Neural progenitor cell (in vitro differentiated cells): ENCODE data around the gene OTX2. TPM values are rescaled to one million over a fixed set of nuclear protein-coding genes. Genes with fewer than 3 reads are reported as not detected.

Source experiments
- DNase-seq: peaks from one replicate; pipeline ENCODE4 v3.0.0-alpha.2; 2016; ENCODE audit warnings: low spot score
- H2AFZ ChIP-seq: fragments of 200-600 bp; sonication (generic); replicated peaks from 2 replicates; pipeline ENCODE4 v1.6.1; 2016; ENCODE audit warnings: antibody characterized with exemption
- H3F3A ChIP-seq: fragments of 200-600 bp; sonication (generic); 2 replicates; pipeline ENCODE4 v1.6.1; 2016; ENCODE audit warnings: antibody characterized with exemption, low read depth
- H3K27ac ChIP-seq: fragments of 200-600 bp; sonication (generic); 2 replicates; pipeline ENCODE4 v1.5.1; 2016; ENCODE audit warnings: mild to moderate bottlenecking
- H3K27me3 ChIP-seq: fragments of 200-600 bp; sonication (generic); 2 replicates; pipeline ENCODE4 v1.6.1; 2016; ENCODE audit warnings: mild to moderate bottlenecking, moderate library complexity
- H3K36me3 ChIP-seq: fragments of 200-600 bp; sonication (generic); 2 replicates; pipeline ENCODE4 v1.5.1; 2016
- H3K4me1 ChIP-seq: fragments of 200-600 bp; sonication (generic); 2 replicates; pipeline ENCODE4 v1.6.1; 2016; ENCODE audit warnings: mixed run types
- H3K4me2 ChIP-seq: fragments of 200-600 bp; sonication (generic); 2 replicates; pipeline ENCODE4 v1.6.1; 2016
- H3K4me3 ChIP-seq: fragments of 200-600 bp; sonication (generic); 2 replicates; pipeline ENCODE4 v1.5.1; 2016
- H3K79me2 ChIP-seq: fragments of 200-600 bp; sonication (generic); 2 replicates; pipeline ENCODE4 v1.6.1; 2016; ENCODE audit warnings: low read depth
- H3K9ac ChIP-seq: fragments of 200-600 bp; sonication (generic); 2 replicates; pipeline ENCODE4 v1.6.1; 2016
- H3K9me3 ChIP-seq: fragments of 200-600 bp; sonication (generic); 2 replicates; pipeline ENCODE4 v1.5.1; 2016; ENCODE audit warnings: low read depth
- H4K20me1 ChIP-seq: fragments of 200-600 bp; sonication (generic); 2 replicates; pipeline ENCODE4 v1.6.1; 2016; ENCODE audit warnings: low read depth
- H3K27ac Mint-ChIP-seq: 3 replicates; pipeline ENCODE4 v1.8.0; 2021; ENCODE audit warnings: mixed read lengths
- H3K27me3 Mint-ChIP-seq: 2 replicates; pipeline ENCODE4 v1.8.0; 2022; ENCODE audit warnings: low read depth, mild to moderate bottlenecking, inconsistent platforms, moderate library complexity, mixed read lengths; ENCODE audit not compliant: insufficient read depth
- H3K36me3 Mint-ChIP-seq: 3 replicates; pipeline ENCODE4 v1.8.0; 2021; ENCODE audit warnings: mixed read lengths
- H3K4me1 Mint-ChIP-seq: 3 replicates; pipeline ENCODE4 v1.8.0; 2021; ENCODE audit warnings: mixed read lengths
- H3K4me3 Mint-ChIP-seq: 3 replicates; pipeline ENCODE4 v1.8.0; 2021; ENCODE audit warnings: mild to moderate bottlenecking, moderate library complexity, mixed read lengths
- H3K9me3 Mint-ChIP-seq: 3 replicates; pipeline ENCODE4 v1.8.0; 2020; ENCODE audit warnings: mixed read lengths
- EZH2 ChIP-seq: fragments of 200-600 bp; sonication (generic); IDR thresholded peaks from 2 replicates; pipeline ENCODE4 v1.6.1; 2017; ENCODE audit warnings: antibody characterized with exemption, mild to moderate bottlenecking, moderate library complexity
- EZH2phosphoT487 ChIP-seq: fragments of 200-600 bp; sonication (generic); IDR thresholded peaks from 2 replicates; pipeline ENCODE4 v1.6.1; 2017; ENCODE audit warnings: antibody characterized with exemption
- total RNA-seq: library from RNA; depleted of rRNA; stranded (reverse); fragments of >200 nt; gene quantifications from 2 replicates; pipeline ENCODE4 v1.2.3, GENCODE V29; 2015; ENCODE audit warnings: low replicate concordance
- TF ChIP-seq, protein P1 (sequence below): fragments of 200-600 bp; sonication (generic); IDR thresholded peaks from 2 replicates; pipeline ENCODE4 v1.5.1; 2017; ENCODE audit warnings: antibody characterized with exemption, mild to moderate bottlenecking

OTX2 gene
- total RNA-seq, 1 donor from 2014 or later, result 453 TPM

DNA sequence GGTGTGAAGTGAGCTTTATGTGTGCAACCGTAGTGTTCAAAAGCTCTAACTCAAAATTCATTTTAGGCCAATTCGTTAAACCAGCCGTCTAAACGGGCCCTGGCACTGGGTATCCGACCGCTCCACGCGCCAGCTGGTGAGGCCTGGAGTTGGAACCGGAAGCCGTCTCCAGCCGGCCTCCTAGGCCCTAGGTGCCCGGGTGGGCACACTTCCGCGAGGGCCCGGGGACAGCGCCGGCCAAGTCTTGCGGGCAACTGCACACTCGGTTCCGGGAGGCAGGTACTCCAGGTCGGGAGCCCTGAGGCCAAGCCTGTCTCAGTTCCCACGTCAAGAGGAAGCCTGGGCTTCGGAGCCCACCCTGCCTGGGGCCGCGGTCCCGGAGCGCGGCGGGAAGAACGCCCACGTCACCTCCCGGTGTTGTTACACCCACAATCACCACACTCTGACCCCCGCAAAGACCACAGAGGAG lies 16.2 kb downstream of the OTX2 start:
- Histone ChIP-seq H3K4me2 (peak overlapping the region; percentile 81), H3K9ac (no peak overlapping the region), H3K4me1 (peaks cover 50% of the 10 kb centered on the region), H3K27me3 (peaks cover 63% of the 10 kb centered on the region), H4K20me1 (peaks cover 39% of the 10 kb centered on the region), H3K27ac (no peak overlapping the region), H3K4me3 (peak overlapping the region; percentile 44), H3K36me3 (no peaks in the 10 kb centered on the region), H3K79me2 (peaks cover 3% of the 10 kb centered on the region), H3F3A (peaks cover 50% of the 10 kb centered on the region), H3K9me3 (no peaks in the 10 kb centered on the region), H2AFZ (no peak overlapping the region)
- peak; percentile 55 for DNase-seq
- H3K36me3 Mint-ChIP-seq, result no peaks in the 10 kb centered on the region
- H3K9me3 Mint-ChIP-seq, result peaks cover 2% of the 10 kb centered on the region
- H3K4me3 Mint-ChIP-seq, result no peak overlapping the region
- no peak overlapping the region for H3K27ac Mint-ChIP-seq
- H3K4me1 Mint-ChIP-seq, result peaks cover 29% of the 10 kb centered on the region
- TF ChIP-seq EZH2 (no peak), EZH2phosphoT487 (no peak)
- TF ChIP-seq, protein P1, sequence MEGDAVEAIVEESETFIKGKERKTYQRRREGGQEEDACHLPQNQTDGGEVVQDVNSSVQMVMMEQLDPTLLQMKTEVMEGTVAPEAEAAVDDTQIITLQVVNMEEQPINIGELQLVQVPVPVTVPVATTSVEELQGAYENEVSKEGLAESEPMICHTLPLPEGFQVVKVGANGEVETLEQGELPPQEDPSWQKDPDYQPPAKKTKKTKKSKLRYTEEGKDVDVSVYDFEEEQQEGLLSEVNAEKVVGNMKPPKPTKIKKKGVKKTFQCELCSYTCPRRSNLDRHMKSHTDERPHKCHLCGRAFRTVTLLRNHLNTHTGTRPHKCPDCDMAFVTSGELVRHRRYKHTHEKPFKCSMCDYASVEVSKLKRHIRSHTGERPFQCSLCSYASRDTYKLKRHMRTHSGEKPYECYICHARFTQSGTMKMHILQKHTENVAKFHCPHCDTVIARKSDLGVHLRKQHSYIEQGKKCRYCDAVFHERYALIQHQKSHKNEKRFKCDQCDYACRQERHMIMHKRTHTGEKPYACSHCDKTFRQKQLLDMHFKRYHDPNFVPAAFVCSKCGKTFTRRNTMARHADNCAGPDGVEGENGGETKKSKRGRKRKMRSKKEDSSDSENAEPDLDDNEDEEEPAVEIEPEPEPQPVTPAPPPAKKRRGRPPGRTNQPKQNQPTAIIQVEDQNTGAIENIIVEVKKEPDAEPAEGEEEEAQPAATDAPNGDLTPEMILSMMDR, result no peak
- peaks cover 49% of the 10 kb centered on the region for H3K27me3 Mint-ChIP-seq

DNA sequence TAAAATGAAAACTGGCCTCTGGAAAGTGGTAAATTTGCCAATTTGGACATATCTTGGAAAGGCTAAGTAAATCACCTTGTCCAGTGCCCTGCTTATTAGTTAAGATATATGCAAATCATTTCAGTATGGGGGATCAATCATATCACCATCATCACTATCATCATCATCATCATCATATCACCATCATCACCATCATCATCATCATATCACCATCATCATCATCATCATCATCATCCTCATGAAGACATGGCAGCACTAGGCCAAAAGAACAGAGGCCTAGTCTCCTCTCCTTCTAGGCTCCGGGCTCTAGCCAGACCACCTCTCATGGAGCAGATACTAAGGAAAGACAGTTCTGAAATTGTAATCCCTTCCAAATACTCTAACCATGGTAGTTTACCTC lies 20.3 kb downstream of the OTX2 start:
- Histone ChIP-seq H2AFZ (no peak overlapping the region), H3K4me1 (peaks cover 15% of the 10 kb centered on the region), H3K4me2 (no peak overlapping the region), H3K9me3 (no peaks in the 10 kb centered on the region), H3K36me3 (no peaks in the 10 kb centered on the region), H3K4me3 (no peak overlapping the region), H3K9ac (no peak overlapping the region), H3F3A (peaks cover 8% of the 10 kb centered on the region), H3K27ac (no peak overlapping the region), H4K20me1 (no peaks in the 10 kb centered on the region), H3K27me3 (peaks cover 25% of the 10 kb centered on the region), H3K79me2 (no peaks in the 10 kb centered on the region)
- no peak for TF ChIP-seq EZH2phosphoT487
- no peak for TF ChIP-seq EZH2
- TF ChIP-seq, protein P1, result no peak
- H3K27ac Mint-ChIP-seq, result no peak overlapping the region
- H3K36me3 Mint-ChIP-seq, result no peaks in the 10 kb centered on the region
- H3K4me3 Mint-ChIP-seq, result no peak overlapping the region
- H3K9me3 Mint-ChIP-seq, result peaks cover 2% of the 10 kb centered on the region
- no peaks in the 10 kb centered on the region for H3K4me1 Mint-ChIP-seq
- DNase-seq, result no peak
- H3K27me3 Mint-ChIP-seq, result peaks cover 21% of the 10 kb centered on the region

DNA sequence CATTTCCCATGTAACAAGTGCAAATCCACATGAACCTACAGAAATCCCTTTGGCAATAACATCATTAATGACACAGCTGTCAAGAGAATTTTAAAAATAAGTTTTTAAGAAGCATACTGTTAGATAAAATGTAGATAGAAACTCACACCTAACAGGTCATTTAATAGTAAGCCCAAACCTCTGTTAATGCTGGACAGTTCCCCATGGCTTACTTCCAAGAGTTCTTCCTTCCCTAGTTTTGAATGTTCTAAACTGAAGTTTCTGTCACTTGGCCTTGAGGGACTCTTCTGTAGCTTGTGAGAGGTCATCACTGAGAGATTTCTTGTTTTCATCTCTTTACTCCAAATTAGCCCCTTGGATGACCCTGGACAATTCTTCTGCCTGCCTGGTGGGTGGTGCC lies 22.7 kb downstream of the OTX2 start:
- TF ChIP-seq EZH2phosphoT487 (no peak), EZH2 (no peak)
- TF ChIP-seq, protein P1, result no peak

More for the DNA sequence above, 22.7 kb downstream of the OTX2 start:
- Histone ChIP-seq H3K4me2 (no peak overlapping the region), H3K79me2 (no peaks in the 10 kb centered on the region), H3K27me3 (peaks cover under 1% of the 10 kb centered on the region), H4K20me1 (no peaks in the 10 kb centered on the region), H3K4me3 (no peak overlapping the region), H3K36me3 (no peaks in the 10 kb centered on the region), H3F3A (peaks cover 5% of the 10 kb centered on the region), H3K9ac (no peak overlapping the region), H3K4me1 (peaks cover 6% of the 10 kb centered on the region), H3K9me3 (no peaks in the 10 kb centered on the region), H3K27ac (no peak overlapping the region), H2AFZ (no peak overlapping the region)
- no peak for DNase-seq
- Mint-ChIP-seq H3K4me3 (no peak overlapping the region), H3K27me3 (peaks cover 13% of the 10 kb centered on the region), H3K4me1 (peaks cover 3% of the 10 kb centered on the region), H3K27ac (no peak overlapping the region), H3K9me3 (no peaks in the 10 kb centered on the region), H3K36me3 (no peaks in the 10 kb centered on the region)
